WTC11 (cell line): ENCODE measurements around the gene OAS1. TPM values are rescaled to one million over a fixed set of nuclear protein-coding genes. Genes with fewer than 3 reads are reported as not detected.

Source experiments
- ARID4B ChIP-seq: sonication (generic); formaldehyde crosslinking; IDR thresholded peaks from 2 replicates; pipeline ENCODE4 v1.8.0; 2023; ENCODE audit warnings: missing genetic modification reagents, mild to moderate bottlenecking, borderline replicate concordance
- FOXK1 ChIP-seq: sonication (generic); formaldehyde crosslinking; IDR thresholded peaks from 2 replicates; pipeline ENCODE4 v1.8.0; 2022; ENCODE audit warnings: mild to moderate bottlenecking, moderate library complexity, missing genetic modification reagents
- MXD4 ChIP-seq: fragments of 250-450 bp; sonication (Bioruptor Pico); IDR thresholded peaks from 2 replicates; pipeline ENCODE4 v1.8.0; 2021; ENCODE audit warnings: mild to moderate bottlenecking, moderate library complexity, borderline replicate concordance
- USF2 ChIP-seq: sonication (generic); formaldehyde crosslinking; IDR thresholded peaks from 2 replicates; pipeline ENCODE4 v1.8.1; 2023; ENCODE audit warnings: mild to moderate bottlenecking, missing genetic modification reagents, moderate library complexity
- ZNF396 ChIP-seq: fragments of 250-450 bp; sonication (Bioruptor Pico); IDR thresholded peaks from 2 replicates; pipeline ENCODE4 v1.8.0; 2021; ENCODE audit warnings: mild to moderate bottlenecking, moderate library complexity, borderline replicate concordance
- total RNA-seq: library from RNA; stranded (reverse); gene quantifications from 3 replicates; pipeline ENCODE4 v1.2.3, GENCODE V29; 2021

Gene OAS1
- total RNA-seq, 1 experiment from 2014 or later, result 0.24 TPM

GRCh38 chr12:112967858-112968257 lies 61.1 kb downstream of the OAS1 start (continued):
- TF ChIP-seq ARID4B (CRISPR knock-in tag) (no peak), USF2 (no peak), FOXK1 (CRISPR knock-in tag) (no peak), MXD4 (CRISPR knock-in tag) (no peak), ZNF396 (CRISPR knock-in tag) (no peak)

Other genes with a start within 250 kb of the OAS1 start
- gene RPH3A, start 115.2 kb upstream of the OAS1 start, total RNA-seq, result 0.07 to 0.11 TPM (median 0.09 TPM) in 3 replicates
- gene OAS3, start 31.5 kb downstream of the OAS1 start, total RNA-seq, result 1.2 to 1.6 TPM (median 1.4 TPM) in 3 replicates
- 0.27 to 0.48 TPM (median 0.28 TPM) in 3 replicates for gene OAS2, start 71.6 kb downstream of the OAS1 start, total RNA-seq
- 6.2 to 9.2 TPM (median 7.7 TPM) in 3 replicates for gene DTX1, start 149.8 kb downstream of the OAS1 start, total RNA-seq
- gene RASAL1, start 228.8 kb downstream of the OAS1 start, total RNA-seq, result 6.9 to 8.1 TPM (median 8.0 TPM) in 3 replicates
- 0.30 to 0.94 TPM (median 0.37 TPM) in 3 replicates for gene CFAP73, start 242.8 kb downstream of the OAS1 start, total RNA-seq